Loucy (cell line): ENCODE results near the gene SARM1.

Experiments
- H2AFZ ChIP-seq: fragments of 200-600 bp; sonication (generic); 2 replicates; pipeline ENCODE4 v1.6.0; 2016; ENCODE audit warnings: antibody characterized with exemption, mild to moderate bottlenecking, low read length, moderate library complexity
- H3F3A ChIP-seq: fragments of 200-600 bp; 2 replicates; pipeline ENCODE4 v1.6.0; 2016; ENCODE audit warnings: antibody characterized with exemption, low read depth, mild to moderate bottlenecking
- H3K27me3 ChIP-seq: fragments of 200-600 bp; sonication (generic); 2 replicates; pipeline ENCODE4 v1.6.1; 2014; ENCODE audit warnings: low read length, mild to moderate bottlenecking; ENCODE audit not compliant: insufficient read depth, poor library complexity, severe bottlenecking
- H3K36me3 ChIP-seq: fragments of 200-600 bp; sonication (generic); 2 replicates; pipeline ENCODE4 v1.6.1; 2016; ENCODE audit warnings: low read length; ENCODE audit not compliant: insufficient read depth
- H3K4me1 ChIP-seq: fragments of 200-600 bp; sonication (generic); 2 replicates; pipeline ENCODE4 v1.5.1; 2014; ENCODE audit warnings: low read length, mild to moderate bottlenecking; ENCODE audit not compliant: insufficient read depth, poor library complexity, severe bottlenecking
- H3K4me2 ChIP-seq: fragments of 200-600 bp; sonication (generic); 2 replicates; pipeline ENCODE4 v1.6.0; 2014; ENCODE audit warnings: antibody characterized with exemption, low read length, low read depth, mild to moderate bottlenecking; ENCODE audit not compliant: poor library complexity, severe bottlenecking
- H3K4me3 ChIP-seq: fragments of 200-600 bp; sonication (generic); 2 replicates; pipeline ENCODE4 v1.5.1; 2014; ENCODE audit warnings: low read length, mild to moderate bottlenecking, mixed read lengths; ENCODE audit not compliant: poor library complexity, severe bottlenecking
- H3K79me2 ChIP-seq: fragments of 200-600 bp; sonication (generic); 2 replicates; pipeline ENCODE4 v1.6.1; 2014; ENCODE audit warnings: low read length; ENCODE audit not compliant: insufficient read depth
- H3K9ac ChIP-seq: fragments of 200-600 bp; sonication (generic); 2 replicates; pipeline ENCODE4 v1.6.0; 2014; ENCODE audit warnings: mild to moderate bottlenecking, low read depth, low read length, moderate library complexity; ENCODE audit not compliant: poor library complexity, severe bottlenecking
- H3K9me2 ChIP-seq: fragments of 200-600 bp; sonication (generic); replicated peaks from 2 replicates; pipeline ENCODE4 v1.6.1; 2016; ENCODE audit warnings: low read depth, low read length, mixed read lengths
- H3K9me3 ChIP-seq: fragments of 200-600 bp; sonication (generic); 2 replicates; pipeline ENCODE4 v1.6.1; 2014; ENCODE audit warnings: mild to moderate bottlenecking, antibody characterized with exemption, low read length, low read depth; ENCODE audit not compliant: insufficient read depth
- H4K20me1 ChIP-seq: fragments of 200-600 bp; sonication (generic); 2 replicates; pipeline ENCODE4 v1.6.0; 2014; ENCODE audit warnings: antibody characterized with exemption, low read length, mild to moderate bottlenecking; ENCODE audit not compliant: insufficient read depth, poor library complexity, severe bottlenecking
- EZH2phosphoT487 ChIP-seq: fragments of 200-600 bp; IDR thresholded peaks from 2 replicates; pipeline ENCODE4 v1.6.1; 2018; ENCODE audit warnings: antibody characterized with exemption, mild to moderate bottlenecking, moderate library complexity, borderline replicate concordance
- TF ChIP-seq, protein P1 (sequence below): fragments of 200-600 bp; sonication (generic); conservative IDR thresholded peaks from 2 replicates; pipeline ENCODE4 v1.5.1; 2014; ENCODE audit warnings: mild to moderate bottlenecking, antibody characterized with exemption, low read length

Gene SARM1

DNA sequence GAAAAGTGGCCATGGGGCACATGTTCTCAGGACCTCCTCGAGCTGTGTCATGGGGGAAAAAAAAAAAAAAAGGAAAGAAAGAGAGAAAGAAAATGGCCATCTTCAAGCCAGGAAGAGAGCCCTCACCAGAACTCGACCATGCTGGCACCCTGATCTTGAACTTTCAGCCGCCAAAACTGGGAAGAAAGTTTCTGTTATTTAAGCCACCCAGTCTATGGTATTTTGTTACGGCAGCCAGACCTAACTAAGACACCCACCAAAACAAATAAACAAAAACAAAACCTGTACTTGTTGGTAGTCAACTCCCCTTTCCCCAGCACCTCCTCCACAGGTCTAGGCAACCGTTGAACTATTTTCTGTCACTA is 75.9 kb downstream of the SARM1 start:
- Histone ChIP-seq H3K9ac (no peak overlapping the region), H3K9me3 (no peaks in the 10 kb centered on the region), H4K20me1 (no peaks in the 10 kb centered on the region), H3K4me3 (no peak overlapping the region), H3K4me1 (no peaks in the 10 kb centered on the region), H2AFZ (no peak overlapping the region), H3K4me2 (no peak overlapping the region), H3K36me3 (no peaks in the 10 kb centered on the region), H3K27me3 (no peaks in the 10 kb centered on the region), H3K9me2 (no peaks in the 10 kb centered on the region), H3K79me2 (no peaks in the 10 kb centered on the region), H3F3A (no peaks in the 10 kb centered on the region)
- TF ChIP-seq, protein P1, sequence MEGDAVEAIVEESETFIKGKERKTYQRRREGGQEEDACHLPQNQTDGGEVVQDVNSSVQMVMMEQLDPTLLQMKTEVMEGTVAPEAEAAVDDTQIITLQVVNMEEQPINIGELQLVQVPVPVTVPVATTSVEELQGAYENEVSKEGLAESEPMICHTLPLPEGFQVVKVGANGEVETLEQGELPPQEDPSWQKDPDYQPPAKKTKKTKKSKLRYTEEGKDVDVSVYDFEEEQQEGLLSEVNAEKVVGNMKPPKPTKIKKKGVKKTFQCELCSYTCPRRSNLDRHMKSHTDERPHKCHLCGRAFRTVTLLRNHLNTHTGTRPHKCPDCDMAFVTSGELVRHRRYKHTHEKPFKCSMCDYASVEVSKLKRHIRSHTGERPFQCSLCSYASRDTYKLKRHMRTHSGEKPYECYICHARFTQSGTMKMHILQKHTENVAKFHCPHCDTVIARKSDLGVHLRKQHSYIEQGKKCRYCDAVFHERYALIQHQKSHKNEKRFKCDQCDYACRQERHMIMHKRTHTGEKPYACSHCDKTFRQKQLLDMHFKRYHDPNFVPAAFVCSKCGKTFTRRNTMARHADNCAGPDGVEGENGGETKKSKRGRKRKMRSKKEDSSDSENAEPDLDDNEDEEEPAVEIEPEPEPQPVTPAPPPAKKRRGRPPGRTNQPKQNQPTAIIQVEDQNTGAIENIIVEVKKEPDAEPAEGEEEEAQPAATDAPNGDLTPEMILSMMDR = no peak
- no peak for TF ChIP-seq EZH2phosphoT487

DNA sequence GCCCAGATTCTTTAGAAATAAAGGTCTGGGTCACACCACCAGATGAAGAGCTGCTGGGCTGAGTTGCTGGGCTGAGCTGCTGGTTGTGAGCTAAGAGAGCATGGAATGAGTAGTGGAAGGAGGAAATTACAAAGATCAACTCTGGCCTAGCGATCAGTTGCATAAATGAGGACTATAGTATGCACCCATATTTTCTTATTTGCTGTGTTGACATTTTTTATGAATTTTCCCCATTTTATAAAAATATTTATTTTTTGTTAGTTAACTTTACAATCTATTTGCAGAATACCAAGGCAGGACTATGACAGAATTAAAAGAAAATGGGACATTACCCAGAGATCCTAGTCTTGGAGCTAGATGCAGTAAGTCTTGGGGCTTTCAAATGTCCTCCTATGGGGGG is 78.4 kb downstream of the SARM1 start:
- Histone ChIP-seq H3K79me2 (no peaks in the 10 kb centered on the region), H3K9ac (no peak overlapping the region), H3K36me3 (no peaks in the 10 kb centered on the region), H3K9me2 (no peaks in the 10 kb centered on the region), H3K27me3 (no peaks in the 10 kb centered on the region), H3K9me3 (no peaks in the 10 kb centered on the region), H3K4me3 (no peak overlapping the region), H4K20me1 (no peaks in the 10 kb centered on the region), H3K4me1 (no peaks in the 10 kb centered on the region), H3F3A (no peaks in the 10 kb centered on the region), H3K4me2 (no peak overlapping the region), H2AFZ (no peak overlapping the region)
- TF ChIP-seq, protein P1 = no peak
- no peak for TF ChIP-seq EZH2phosphoT487
